ENCODE measurements around the gene WDR77.

DNA sequence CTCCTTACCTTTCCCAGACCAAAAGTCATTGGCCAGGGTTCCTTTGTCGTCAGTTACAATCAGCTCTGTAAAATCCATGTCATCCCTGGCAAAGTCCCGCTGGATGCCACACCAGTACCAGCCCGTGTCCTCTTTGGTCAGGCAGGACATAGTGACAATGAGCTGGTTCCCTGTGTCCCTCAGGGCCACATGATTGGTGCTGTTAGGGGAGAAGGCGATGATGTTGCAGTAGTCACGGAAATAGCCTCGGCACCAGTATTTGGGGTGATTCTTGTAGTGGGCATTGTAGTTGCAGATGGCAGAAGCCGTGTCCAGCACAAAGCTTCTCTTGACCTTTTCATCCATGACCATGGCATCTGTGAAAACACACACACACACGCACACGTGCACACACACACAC, 39.6 kb upstream of the WDR77 start:
- TF ChIP-seq, protein P1, sequence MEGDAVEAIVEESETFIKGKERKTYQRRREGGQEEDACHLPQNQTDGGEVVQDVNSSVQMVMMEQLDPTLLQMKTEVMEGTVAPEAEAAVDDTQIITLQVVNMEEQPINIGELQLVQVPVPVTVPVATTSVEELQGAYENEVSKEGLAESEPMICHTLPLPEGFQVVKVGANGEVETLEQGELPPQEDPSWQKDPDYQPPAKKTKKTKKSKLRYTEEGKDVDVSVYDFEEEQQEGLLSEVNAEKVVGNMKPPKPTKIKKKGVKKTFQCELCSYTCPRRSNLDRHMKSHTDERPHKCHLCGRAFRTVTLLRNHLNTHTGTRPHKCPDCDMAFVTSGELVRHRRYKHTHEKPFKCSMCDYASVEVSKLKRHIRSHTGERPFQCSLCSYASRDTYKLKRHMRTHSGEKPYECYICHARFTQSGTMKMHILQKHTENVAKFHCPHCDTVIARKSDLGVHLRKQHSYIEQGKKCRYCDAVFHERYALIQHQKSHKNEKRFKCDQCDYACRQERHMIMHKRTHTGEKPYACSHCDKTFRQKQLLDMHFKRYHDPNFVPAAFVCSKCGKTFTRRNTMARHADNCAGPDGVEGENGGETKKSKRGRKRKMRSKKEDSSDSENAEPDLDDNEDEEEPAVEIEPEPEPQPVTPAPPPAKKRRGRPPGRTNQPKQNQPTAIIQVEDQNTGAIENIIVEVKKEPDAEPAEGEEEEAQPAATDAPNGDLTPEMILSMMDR (IDR thresholded peaks at IDR 0.05) = no peak
- TF ChIP-seq POLR2A (IDR thresholded peaks at IDR 0.05) = no peak
